Left lobe of liver (tissue), 2 donors: ENCODE data around the gene BYSL. TPM values are rescaled to one million over a fixed set of nuclear protein-coding genes. Genes with fewer than 3 reads are reported as not detected.
A peak's percentile ranks its signal among the peaks of the same experiment; 100 is the strongest.

Experiments used
- ATAC-seq: fragments of 200-7000 bp; cut with Tn5 transposase; one replicate; pipeline ENCODE4 v1.9.1; 2020; ENCODE audit warnings: mild to moderate bottlenecking, moderate library complexity
- DNase-seq: peaks from one replicate; pipeline ENCODE4 v3.0.0-alpha.2; 2020; ENCODE audit warnings: low spot score
- total RNA-seq: library from RNA; stranded (reverse); gene quantifications from one replicate; pipeline ENCODE4 v1.2.1, GENCODE V29; 2021
- donor health status: DM: no; HTN: no; CAD: no; lungs with moderate emphysema.
- donor health status: DM: no; HTN: yes; CAD: no.

Gene BYSL
- total RNA-seq, 1 donor from 2014 or later, result 5.3 TPM

GRCh38 chr6:41972826-41973225 is 51.5 kb downstream of the BYSL start:
- DNase-seq (no peak), ATAC-seq (no peak)

- ATAC-seq (no peak), DNase-seq (peak; percentile 18)
Observed at GRCh38 chr6:41974281-41974825, 53.1 kb downstream of the BYSL start.

GRCh38 chr6:41975276-41975675 is 54.0 kb downstream of the BYSL start:
- ATAC-seq, result no peak

GRCh38 chr6:41976794-41977484 is 55.6 kb downstream of the BYSL start:
- peak; percentile 18 for DNase-seq
- no peak for ATAC-seq

More at GRCh38 chr6:41975276-41975675, 54.0 kb downstream of the BYSL start:
- DNase-seq, result peak; percentile 33

Other genes starting within 250 kb of the BYSL start
- 8.9 TPM for gene TFEB, start 185.9 kb upstream of the BYSL start, total RNA-seq
- gene PGC, start 174.1 kb upstream of the BYSL start, total RNA-seq, result 0.63 TPM
- 4.4 TPM for gene FRS3, start 141.6 kb upstream of the BYSL start, total RNA-seq
- 7.3 TPM for gene PRICKLE4, start 140.7 kb upstream of the BYSL start, total RNA-seq
- gene TOMM6, start 133.8 kb upstream of the BYSL start, total RNA-seq, result 72.3 TPM
- gene USP49, start 26.1 kb upstream of the BYSL start, total RNA-seq, result 1.9 TPM
- gene MED20, start 360 bp upstream of the BYSL start, total RNA-seq, result 9.4 TPM
- gene CCND3, start 20.3 kb downstream of the BYSL start, total RNA-seq, result 14.7 TPM
- gene TAF8, start 129.0 kb downstream of the BYSL start, total RNA-seq, result 13.1 TPM
- 0.38 TPM for gene C6orf132, start 221.1 kb downstream of the BYSL start, total RNA-seq